HG02763 (cell line): ENCODE measurements around the gene SPECC1L.

Experiments used
- ATAC-seq: cut with Tn5 transposase; IDR thresholded peaks from one replicate; pipeline ENCODE4 v1.9.1; 2021; ENCODE audit warnings: mild to moderate bottlenecking, moderate library complexity; ENCODE audit not compliant: unreplicated experiment

The SPECC1L gene

DNA sequence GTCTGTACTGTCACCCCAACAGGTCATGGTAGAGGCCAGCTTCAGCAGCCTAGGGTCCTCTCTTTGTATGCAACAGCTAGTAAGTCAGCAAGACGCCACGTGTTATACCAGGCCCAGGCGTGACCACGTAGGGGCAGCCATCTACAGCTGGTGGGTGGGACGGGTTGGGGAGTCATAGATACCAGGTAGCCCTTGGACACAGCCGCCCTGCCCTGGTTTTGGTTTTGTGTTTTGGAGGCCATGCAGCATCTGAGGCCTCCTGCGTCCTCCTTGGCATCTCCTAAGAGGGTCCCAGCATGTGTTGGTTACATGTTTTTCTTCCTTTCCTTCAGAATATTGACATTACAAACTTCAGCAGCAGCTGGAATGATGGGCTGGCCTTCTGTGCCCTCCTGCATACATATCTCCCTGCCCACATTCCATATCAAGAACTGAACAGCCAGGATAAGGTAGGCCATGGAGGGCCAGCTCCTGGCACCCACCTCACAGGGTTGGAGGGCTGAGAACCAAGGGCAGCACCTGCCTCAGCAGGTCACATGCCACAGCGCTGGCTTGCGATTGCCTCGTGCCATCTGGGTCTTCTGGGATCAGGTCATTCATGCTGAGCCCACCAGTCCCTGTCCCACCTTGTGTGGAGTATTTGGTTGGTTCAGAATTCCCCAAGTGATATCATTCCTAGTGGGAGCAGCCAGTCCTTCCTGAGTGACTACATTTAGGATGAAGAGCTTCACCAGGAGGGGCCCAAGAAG is 140.8 kb downstream of the SPECC1L start:
- ATAC-seq, result no peak

DNA sequence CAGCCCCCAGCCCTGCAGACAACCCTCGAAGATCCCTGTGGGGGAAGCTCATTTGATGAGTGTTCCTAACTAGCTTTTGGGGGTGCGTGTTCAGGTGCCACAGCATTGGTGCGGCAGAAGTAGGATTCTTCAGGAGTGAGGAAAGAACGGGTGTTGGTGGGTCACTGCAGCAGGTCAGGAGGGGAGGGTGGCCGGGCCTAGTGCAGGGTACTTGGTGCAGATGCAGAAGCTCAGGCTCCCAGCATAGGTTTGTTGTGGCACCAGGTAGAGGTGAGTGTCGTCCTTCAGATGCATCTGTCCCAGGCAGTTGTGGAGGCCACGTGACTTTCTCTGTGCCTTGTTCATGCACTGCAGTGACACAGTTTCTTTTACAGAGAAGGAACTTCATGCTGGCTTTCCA is 141.6 kb downstream of the SPECC1L start:
- no peak for ATAC-seq

DNA sequence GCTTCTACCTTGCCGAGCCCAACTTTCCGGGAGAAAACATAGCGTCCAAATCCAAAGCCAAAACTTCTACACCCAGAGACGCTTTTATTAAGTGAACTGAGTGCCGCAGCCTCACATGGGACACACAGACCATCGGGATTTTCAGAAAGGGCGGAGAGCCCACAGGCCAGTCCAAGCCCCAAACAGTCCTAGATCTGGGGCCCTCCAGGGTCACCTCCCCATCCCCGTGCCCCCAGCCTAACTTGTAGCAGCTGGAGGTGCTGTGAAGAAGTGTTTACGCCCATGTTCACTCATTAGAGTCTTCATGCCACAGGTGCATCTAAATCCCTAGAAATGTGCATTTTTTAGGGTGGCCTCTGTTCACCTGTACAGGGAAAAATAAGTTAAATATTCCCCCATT is 142.6 kb downstream of the SPECC1L start:
- ATAC-seq, result no peak

DNA sequence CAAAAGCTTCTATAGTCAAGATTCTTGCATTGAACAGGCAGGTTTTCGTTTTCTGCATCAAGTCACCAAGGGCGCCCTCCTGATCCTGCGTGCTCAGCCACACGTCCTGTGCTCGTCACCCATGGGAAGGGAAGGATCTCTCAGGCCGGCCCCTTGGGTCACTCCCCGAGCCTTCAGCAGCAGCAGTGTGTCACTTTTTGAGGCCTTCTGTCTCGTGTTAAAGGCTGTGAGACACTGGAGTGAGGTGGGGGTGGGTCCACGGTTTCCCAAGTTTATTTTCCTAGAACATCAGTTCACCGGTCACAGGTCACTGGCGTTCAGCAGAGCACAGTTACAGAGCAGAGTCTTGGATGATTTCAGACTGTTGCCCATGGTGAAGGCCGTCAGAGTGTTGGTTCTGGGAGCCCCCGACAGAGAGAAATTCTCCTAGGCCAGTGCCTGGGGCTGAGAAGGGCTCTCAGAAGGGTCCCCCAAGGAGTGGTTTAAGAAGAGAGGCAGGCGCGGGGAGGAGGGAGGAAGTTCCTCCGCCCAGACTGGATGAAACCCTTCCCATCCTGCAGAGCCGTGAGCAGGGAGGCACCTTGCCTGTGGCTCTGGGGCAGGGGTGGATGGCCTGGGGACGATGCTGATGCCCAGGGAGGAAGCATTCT is 143.2 kb downstream of the SPECC1L start:
- ATAC-seq, result no peak

DNA sequence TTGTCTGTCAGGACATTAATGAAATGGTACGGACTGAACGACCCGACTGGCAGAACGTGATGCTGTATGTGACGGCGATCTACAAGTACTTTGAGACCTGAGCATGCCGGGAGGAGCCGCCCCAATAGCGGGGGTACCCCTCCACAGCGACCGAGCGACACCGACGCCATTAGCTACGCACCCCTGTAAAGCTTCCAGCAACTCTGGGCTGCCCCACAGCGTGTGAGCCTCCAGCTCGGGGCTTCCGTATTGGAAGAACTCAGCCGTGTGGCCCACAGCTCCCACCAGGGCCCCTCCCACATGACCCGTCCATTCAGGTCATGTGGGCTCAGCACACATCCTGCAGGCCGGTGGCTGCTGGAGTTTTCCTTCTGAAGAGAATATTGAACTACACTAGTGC is 143.9 kb downstream of the SPECC1L start:
- ATAC-seq, result no peak

DNA sequence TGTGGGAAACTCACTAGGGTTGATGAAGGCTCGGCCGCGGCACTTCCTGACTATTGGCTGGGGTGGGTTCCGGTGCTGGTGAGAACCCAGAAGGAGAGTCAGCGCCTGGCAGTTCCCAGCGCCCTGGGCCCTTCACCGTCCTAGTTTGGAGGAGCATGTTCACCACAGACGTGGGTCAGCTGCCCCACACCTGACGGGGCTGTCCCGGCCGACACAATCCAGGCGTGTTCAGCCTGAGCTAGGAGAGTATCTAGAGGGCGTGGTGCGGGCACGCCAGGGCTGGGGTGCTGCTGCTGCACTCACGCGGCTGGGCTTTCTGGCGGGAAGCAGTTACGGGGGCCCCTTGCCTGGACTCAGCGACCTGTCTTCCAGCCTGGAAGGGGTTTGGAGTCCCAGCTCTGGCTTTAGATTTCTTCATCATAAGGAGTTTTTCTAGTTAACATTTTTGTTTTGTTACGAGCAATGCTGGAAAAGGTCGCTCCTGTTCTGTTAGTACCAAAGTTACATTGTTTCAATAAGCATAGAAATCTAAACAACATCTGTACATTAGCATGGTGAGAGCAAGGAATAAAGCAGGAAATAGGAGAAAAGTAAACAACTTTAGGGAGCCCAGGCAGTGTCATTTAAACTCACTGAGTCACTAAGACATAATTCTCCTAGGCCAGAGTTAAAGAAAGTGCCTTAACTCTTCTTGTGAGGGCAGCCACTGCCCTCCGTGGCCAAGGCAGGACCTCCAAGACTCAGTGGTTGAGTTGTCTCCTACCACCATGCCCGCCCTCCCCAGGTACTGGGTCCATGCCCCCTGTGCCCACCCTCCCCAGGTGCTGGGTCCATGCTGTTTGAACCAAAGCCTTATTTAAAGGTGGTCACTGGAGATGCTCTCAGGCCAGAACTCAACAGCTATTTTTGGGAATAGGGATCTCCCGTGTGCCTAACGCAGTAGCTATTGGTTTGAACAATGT is 144.6 kb downstream of the SPECC1L start:
- ATAC-seq, result no peak

DNA sequence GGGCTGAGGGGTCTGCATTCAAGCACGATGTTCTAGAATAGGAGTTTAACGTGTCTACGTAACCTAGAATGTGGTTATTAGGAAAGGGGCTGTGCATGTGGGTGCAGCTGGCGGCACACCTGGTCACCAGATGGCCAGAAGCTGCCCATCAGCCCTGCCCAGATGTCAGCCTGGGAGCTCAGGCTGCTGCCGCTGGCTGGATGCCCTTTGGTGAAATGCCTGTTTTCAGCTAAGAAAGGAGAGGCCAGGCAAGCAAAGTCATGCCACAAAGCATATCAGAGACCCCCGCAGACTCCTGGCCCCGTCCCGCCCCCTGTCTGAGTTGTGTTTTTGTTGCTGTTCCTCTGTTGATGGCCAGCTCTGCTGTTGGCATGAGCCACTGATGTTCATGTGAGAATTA is 145.5 kb downstream of the SPECC1L start:
- ATAC-seq, result no peak

DNA sequence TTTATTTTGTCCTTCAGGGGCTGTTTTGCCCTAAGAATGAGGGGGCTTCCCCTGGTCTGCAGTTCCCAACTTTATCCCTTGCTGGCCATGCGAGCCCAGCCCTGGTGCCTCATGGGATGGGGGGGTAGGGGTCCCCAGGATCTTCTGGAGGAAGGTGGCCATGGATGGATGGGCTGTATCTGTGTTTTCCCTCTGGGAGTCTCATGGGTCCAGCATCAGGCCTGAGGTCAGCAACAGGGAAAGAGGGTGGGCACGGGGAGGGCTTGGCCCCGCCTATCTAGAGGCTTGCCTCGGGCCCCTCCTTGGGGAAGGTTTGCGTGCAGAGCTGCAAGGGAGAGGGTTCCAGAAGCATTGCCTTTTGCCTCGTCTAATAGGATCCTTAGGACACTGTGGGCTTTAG is 146.0 kb downstream of the SPECC1L start:
- ATAC-seq, result no peak

DNA sequence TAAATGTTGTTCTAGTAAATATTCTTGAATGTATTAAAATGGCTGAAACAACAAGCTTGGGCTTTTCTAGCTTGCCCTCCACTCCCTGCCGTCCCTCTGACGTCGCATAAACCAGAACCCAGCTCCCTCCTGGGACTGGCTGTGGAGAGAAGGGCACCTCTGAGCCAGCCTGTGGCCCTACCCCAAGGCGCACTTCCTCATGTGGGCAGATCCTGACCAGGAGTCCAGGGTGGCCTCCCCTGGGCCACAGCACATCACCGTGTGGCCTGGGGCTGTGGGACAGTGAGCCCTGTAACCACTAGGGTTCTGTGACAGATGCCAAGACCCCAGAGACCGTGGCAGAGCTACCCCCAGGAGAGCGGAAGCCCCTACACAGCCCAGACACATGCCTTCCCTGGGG is 146.6 kb downstream of the SPECC1L start:
- ATAC-seq, result no peak

DNA sequence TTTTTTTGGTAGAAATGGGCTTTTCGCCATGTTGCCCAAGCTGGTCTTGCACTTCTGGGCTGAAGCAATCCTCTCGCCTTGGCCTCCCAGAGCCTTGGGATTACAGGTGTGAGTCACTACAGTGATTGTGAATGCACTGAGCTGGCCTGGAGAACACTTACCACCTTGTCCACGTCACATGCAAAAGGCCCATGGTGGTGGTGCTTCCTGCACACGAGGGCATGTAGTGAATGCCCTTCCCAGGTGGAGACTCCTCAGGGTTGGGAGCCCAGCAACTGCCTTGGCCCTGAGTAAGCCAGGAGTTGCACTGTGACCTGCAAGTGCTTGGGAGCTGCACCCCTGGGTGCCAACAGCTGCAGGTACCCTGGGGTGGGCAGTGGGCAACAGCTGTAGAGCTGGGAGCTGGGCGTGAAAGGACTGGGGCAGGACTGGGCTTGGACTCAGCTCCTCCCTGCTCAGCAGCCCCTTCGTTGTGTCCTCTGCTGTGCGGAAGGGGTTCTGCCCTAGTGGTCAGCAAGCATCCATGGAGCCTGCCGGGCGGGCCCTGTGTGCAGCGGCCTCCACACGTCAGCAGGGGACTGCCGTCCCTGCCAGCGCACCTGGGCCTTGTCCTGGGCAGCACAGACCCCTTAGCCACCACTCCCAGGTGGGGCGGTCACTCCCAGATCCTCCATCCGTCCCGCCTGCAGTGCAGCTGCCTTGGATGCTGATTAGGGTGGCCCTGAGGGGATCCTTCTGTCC is 147.4 kb downstream of the SPECC1L start:
- no peak for ATAC-seq

DNA sequence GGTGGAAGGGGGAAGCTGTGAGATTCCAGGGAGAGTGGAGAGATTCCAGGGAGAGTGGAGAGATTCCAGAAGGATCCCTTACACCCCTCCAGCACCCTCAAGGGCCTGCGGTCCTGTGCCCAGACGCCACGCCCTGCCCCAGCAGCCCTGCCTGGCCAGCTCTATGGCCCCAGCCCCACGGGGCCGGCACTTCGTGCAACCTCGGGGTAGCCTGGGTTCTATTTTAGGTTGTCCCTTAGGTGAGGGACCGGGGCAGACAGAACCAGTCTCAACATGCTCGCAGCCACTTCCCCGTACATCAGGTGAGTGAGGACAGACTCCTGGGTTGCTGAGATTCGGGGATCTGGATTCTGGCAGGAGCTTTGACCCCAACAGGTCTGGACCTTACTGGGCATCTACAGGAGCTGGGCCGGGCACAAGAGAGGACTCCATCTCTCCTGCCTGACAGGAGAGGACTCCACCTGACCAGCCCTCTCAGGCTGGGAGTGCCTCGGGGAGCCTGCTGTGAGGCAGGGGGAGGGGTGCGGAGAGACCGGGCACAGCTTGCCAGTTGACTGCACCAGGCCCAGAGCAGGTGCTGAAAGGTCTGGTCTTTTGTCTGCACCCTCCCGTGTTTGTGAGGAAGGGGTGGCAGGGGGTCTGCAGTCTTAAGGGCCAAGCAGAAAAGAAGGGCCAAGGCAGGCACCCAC is 148.3 kb downstream of the SPECC1L start:
- no peak for ATAC-seq

DNA sequence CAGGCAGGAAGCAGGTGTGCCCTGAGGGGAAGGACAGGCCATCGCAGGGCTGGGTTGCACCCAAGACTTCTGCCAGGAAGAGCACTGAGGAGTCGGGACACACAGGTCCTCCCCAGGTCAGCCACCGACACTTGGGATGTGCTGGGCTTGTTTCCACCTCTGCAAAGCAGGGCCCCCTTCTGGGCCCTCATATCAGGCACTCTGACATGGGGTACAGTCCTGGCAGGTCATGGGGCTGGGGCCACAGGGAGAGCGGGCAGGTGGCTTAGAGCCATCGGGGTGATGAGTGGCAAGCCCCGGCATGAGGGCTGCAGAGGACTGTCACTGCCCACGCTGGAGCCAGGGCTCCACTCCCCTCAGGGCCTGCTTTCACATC is 148.8 kb downstream of the SPECC1L start:
- no peak for ATAC-seq

DNA sequence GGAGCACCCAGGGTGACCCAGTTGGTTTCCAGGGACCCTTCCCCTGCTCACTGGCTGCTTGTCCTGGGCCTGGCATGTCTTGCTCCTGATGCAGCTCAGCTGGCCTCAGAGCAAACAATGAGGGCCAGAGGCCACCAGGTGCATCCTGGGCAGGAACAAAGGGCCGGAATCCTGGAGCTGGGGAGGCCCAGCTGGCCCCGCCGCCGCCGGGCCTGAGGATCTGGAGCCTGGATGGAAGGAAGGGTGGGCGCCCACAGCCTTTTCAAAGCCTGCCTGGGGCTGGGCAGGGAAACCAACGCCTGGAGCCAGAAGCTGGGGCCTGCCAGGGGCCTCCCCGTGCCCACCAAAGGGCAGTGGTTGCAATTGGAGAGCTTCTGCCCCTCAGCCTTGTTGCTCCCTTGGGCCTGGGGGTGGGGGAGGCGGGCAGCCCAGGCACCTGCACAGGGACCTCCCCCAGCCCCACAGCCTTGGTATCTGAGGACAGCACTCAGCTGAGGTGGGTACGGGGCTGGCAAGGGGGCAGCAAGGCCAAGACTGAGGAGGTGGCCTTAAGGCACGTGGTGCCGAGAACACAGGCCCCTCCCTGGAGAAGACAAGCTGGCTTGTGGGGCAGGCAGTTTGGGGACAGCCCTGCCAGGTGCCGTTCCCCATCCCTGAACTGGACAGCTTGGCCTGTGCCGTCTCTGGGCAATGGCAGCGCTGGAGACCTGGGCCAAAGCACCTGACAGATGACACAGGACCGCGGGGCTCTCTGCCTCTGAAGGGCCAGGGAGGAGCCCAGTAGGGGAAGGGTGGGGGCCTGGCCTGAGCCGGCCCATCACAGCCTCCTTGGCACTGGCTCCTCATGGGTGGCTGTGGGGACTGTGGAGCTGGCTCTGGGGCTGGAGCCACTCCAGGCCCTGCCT is 149.7 kb downstream of the SPECC1L start:
- ATAC-seq, result no peak

DNA sequence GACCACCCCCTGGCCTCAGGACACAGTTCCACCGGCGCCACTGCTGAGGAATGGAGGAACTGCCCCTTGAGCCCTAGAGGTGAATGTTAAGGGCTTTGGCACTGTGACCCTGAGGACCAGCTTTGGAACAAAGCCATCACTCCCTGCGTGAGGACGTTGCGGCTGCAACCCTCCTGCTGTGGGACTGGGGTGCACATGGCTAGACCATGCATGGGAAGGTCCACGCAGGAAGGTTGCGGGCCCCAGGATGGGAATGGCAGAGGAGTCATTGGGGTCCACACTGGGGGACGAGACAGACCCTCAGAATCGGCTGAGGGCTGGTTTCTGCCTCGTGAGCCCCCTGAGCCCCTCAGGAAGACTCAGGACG is 150.3 kb downstream of the SPECC1L start:
- ATAC-seq, result no peak

DNA sequence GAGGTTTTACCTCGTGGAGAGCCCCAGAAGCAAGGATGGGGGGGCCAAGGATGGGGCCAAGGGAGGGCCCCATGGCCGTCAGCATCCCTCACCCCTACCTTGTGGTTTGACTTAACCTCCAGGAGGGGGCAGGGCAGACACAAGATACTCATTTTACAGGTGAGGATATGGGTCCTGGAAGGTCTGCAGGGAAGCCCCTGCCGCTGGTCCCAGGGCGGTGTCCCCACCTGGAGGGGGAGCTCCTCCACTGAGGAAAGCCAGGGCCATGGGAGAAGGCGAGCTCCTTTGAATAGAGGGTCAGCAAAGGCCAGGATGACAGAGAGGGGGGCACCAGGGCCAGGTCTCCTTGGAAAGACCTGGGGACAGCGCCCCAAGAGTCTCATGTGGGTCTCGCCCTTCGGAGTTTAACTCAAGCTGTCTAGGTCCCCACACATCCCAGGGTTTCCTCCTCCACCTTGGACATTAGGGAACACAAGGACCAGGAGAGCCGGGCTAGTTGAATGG is 150.8 kb downstream of the SPECC1L start:
- no peak for ATAC-seq

DNA sequence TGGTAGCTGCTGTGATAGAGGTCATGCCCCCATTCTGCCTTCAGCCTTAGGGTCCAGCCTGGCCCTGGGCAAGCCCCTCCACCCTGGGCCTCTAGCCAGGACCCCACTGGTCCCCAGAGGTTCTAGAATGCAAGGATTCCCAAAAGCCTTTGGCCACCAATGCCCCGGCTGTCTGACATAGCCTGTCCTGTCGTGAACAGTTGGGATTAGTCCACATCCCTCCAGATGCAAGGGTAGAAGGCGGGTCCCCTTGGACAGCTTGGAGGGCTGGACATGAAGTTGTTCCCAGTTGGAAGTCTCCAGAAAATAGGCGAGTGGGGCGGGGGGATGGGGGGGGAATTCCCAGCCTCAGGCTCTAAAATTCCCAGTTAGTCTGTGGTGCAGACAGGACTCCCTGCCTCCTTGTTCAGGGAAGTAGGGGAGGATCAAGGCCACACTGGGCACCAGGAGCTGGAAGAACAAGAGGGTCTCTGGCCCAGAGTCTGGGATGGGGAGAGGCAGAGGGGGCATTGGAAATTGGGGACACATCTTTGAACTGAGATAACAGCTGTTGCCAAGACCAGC is 151.6 kb downstream of the SPECC1L start:
- ATAC-seq, result no peak

DNA sequence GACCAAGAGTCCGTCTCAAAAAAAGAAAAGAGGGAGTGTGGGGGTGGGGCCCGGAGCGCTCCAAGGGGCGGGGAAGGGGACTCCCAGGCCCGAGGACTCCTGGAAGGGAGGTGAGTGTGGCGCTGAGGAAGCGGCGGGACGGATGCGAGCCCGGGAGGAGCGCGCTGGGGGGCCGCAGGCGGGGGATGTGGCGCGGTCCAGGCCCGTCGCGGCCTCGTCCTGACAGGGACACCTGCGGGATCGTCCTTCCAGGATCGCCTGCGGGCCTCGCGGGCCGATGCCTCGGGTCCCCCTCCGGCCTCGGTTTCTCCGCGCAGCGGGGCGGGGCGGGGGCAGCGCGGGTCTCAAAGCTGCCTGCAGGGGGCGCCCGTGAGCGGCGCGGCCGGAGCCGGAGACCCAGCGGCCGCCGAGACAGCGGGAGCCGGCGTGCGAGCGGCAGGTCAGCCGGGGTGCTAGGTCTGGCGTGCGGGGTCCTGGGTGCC is 152.9 kb downstream of the SPECC1L start:
- ATAC-seq, result no peak

DNA sequence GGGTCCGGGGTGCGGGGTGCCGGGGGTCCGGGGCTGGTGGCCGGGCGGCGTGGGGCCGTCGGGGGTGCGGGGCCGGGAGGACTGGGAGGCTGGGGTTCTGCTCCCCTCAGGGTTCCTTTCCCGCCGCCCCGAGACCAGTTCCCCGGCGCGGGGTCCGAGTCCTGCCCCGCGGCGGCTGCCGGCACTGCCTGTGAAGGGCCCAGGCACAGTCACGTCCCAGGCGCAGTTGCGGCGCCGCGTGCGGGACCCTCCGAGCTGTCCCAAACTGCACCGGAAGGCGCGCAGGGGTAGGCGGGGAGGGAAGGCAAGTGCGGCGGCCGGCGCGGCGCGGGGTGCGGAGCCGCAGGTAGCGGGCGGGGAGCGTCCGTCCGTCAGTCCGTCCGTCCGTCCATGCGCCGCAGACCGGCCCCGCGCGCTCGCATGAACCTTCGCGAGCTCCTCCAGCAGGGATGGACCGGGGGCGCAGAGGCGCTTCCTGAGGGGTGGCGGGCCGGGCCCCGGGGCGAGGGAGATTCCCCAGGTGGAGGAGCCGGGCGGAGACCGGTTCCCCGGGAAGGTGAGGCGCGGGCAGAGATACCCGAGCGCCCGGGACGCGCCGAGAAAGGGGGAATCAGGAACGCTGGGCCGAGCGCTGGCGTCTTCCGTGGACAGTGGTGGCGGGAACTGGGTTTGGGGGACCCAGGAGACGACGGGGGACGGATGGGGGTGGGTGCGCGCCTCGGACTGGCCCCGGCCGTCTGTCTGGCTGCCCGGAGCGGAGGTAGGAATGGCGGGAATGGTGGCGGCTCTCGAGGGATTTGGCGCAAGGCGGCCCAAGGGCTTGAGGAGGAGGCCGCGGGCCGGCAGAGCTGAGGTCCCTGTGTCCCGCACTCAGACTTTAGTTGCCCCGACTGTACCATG is 153.6 kb downstream of the SPECC1L start:
- no peak for ATAC-seq
